GM23338 (cell line): ENCODE measurements around the gene UCN2. TPM values are rescaled to one million over a fixed set of nuclear protein-coding genes. Genes with fewer than 3 reads are reported as not detected.

Experiments
- ATAC-seq: fragments of 200-7000 bp; cut with Tn5 transposase; 3 replicates; pipeline ENCODE4 v1.9.1; 2020
- DNase-seq: peaks from one replicate; pipeline ENCODE4 v3.0.0-alpha.2; 2015; ENCODE audit warnings: low spot score
- H2AFZ ChIP-seq: fragments of 200-600 bp; sonication (generic); 2 replicates; pipeline ENCODE4 v1.8.0; 2016; ENCODE audit warnings: antibody characterized with exemption, mild to moderate bottlenecking, moderate library complexity
- H3F3A ChIP-seq: fragments of 200-600 bp; sonication (generic); replicated peaks from 2 replicates; pipeline ENCODE4 v1.8.0; 2017; ENCODE audit warnings: antibody characterized with exemption, mixed run types, low read depth
- H3K27ac ChIP-seq: fragments of 200-600 bp; sonication (generic); 2 replicates; pipeline ENCODE4 v1.6.1; 2016; ENCODE audit warnings: low read depth
- H3K27me3 ChIP-seq: fragments of 200-600 bp; sonication (generic); 2 replicates; pipeline ENCODE4 v1.8.0; 2016; ENCODE audit warnings: mild to moderate bottlenecking, mixed run types, moderate library complexity; ENCODE audit not compliant: insufficient read depth
- H3K36me3 ChIP-seq: fragments of 200-600 bp; sonication (generic); 2 replicates; pipeline ENCODE4 v1.8.0; 2016; ENCODE audit warnings: mild to moderate bottlenecking; ENCODE audit not compliant: insufficient read depth
- H3K4me1 ChIP-seq: fragments of 200-600 bp; sonication (generic); 2 replicates; pipeline ENCODE4 v1.8.0; 2016; ENCODE audit warnings: mild to moderate bottlenecking, moderate library complexity; ENCODE audit not compliant: insufficient read depth
- H3K4me2 ChIP-seq: fragments of 200-600 bp; sonication (generic); 2 replicates; pipeline ENCODE4 v1.7.1; 2017; ENCODE audit warnings: mixed run types
- H3K4me3 ChIP-seq: fragments of 200-600 bp; sonication (generic); 2 replicates; pipeline ENCODE4 v1.6.1; 2016; ENCODE audit warnings: mixed run types
- H3K79me2 ChIP-seq: fragments of 200-600 bp; sonication (generic); replicated peaks from 2 replicates; pipeline ENCODE4 v1.8.0; 2017; ENCODE audit warnings: mild to moderate bottlenecking; ENCODE audit not compliant: insufficient read depth
- H3K9me2 ChIP-seq: fragments of 200-600 bp; sonication (generic); 2 replicates; pipeline ENCODE4 v1.8.0; 2017; ENCODE audit not compliant: insufficient read depth
- H4K20me1 ChIP-seq: fragments of 200-600 bp; sonication (generic); replicated peaks from 2 replicates; pipeline ENCODE4 v1.8.0; 2017; ENCODE audit warnings: mild to moderate bottlenecking; ENCODE audit not compliant: insufficient read depth
- H3K27ac Mint-ChIP-seq: 2 replicates; pipeline ENCODE4 v1.8.0; 2020; ENCODE audit warnings: inconsistent platforms, mild to moderate bottlenecking, moderate library complexity, mixed read lengths
- H3K27me3 Mint-ChIP-seq: 3 replicates; pipeline ENCODE4 v1.8.0; 2022; ENCODE audit warnings: low read depth, mild to moderate bottlenecking, moderate library complexity, mixed read lengths, inconsistent platforms; ENCODE audit not compliant: insufficient read depth, poor library complexity
- H3K36me3 Mint-ChIP-seq: 3 replicates; pipeline ENCODE4 v1.8.0; 2021; ENCODE audit warnings: low read depth, mild to moderate bottlenecking, inconsistent platforms, moderate library complexity, mixed read lengths
- H3K4me1 Mint-ChIP-seq: 3 replicates; pipeline ENCODE4 v1.8.0; 2020; ENCODE audit warnings: mild to moderate bottlenecking, inconsistent platforms, mixed read lengths
- H3K4me3 Mint-ChIP-seq: 3 replicates; pipeline ENCODE4 v1.8.0; 2021; ENCODE audit warnings: moderate library complexity, mild to moderate bottlenecking, inconsistent platforms, mixed read lengths
- H3K9me3 Mint-ChIP-seq: 3 replicates; pipeline ENCODE4 v1.8.0; 2020; ENCODE audit warnings: moderate library complexity, mild to moderate bottlenecking, inconsistent platforms, mixed read lengths
- CREB1 ChIP-seq: fragments of 250-450 bp; sonication (Bioruptor Pico); IDR thresholded peaks from 2 replicates; pipeline ENCODE4 v1.5.0; 2020; ENCODE audit warnings: low read depth, mild to moderate bottlenecking, moderate library complexity
- CTCF ChIP-seq, 2 experiments: fragments of 200-600 bp in 1 of 2; sonication (generic) in 1 of 2; conservative IDR thresholded peaks; 2 replicates each; pipeline versions ENCODE4 v1.5.1 to v1.6.1; 2016 to 2017; ENCODE audit warnings: antibody characterized with exemption in 2 of 2, low read depth in 2 of 2, mild to moderate bottlenecking in 2 of 2, moderate library complexity in 1 of 2
- ETS1 ChIP-seq: IDR thresholded peaks from 2 replicates; pipeline ENCODE4 v1.6.1; 2016; ENCODE audit warnings: antibody characterized with exemption
- EZH2 ChIP-seq: fragments of 200-600 bp; sonication (generic); IDR thresholded peaks from one replicate; pipeline ENCODE4 v1.8.0; 2017; ENCODE audit warnings: antibody characterized with exemption, mild to moderate bottlenecking, low read depth; ENCODE audit not compliant: unreplicated experiment
- EZH2phosphoT487 ChIP-seq: fragments of 200-600 bp; sonication (generic); IDR thresholded peaks from one replicate; pipeline ENCODE4 v1.8.1; 2018; ENCODE audit warnings: antibody characterized with exemption; ENCODE audit not compliant: unreplicated experiment
- JUNB ChIP-seq: IDR thresholded peaks from one replicate; pipeline ENCODE4 v1.6.1; 2016; ENCODE audit warnings: antibody characterized with exemption; ENCODE audit not compliant: unreplicated experiment
- NANOG ChIP-seq: IDR thresholded peaks from 2 replicates; pipeline ENCODE4 v1.6.1; 2016; ENCODE audit warnings: antibody characterized with exemption, borderline replicate concordance
- POLR2AphosphoS5 ChIP-seq: IDR thresholded peaks from 2 replicates; pipeline ENCODE4 v1.6.1; 2016; ENCODE audit warnings: antibody characterized with exemption, low read depth
- REST ChIP-seq: IDR thresholded peaks from one replicate; pipeline ENCODE4 v1.6.1; 2018; ENCODE audit warnings: antibody characterized with exemption; ENCODE audit not compliant: unreplicated experiment
- STAT1 ChIP-seq: IDR thresholded peaks from one replicate; pipeline ENCODE4 v1.6.1; 2016; ENCODE audit warnings: antibody characterized with exemption; ENCODE audit not compliant: unreplicated experiment
- ZNF114 ChIP-seq: fragments of 250-450 bp; sonication (Bioruptor Pico); IDR thresholded peaks from 2 replicates; pipeline ENCODE4 v1.5.0; 2020; ENCODE audit warnings: mild to moderate bottlenecking, moderate library complexity
- ZNF331 ChIP-seq: fragments of 250-450 bp; sonication (Bioruptor Pico); IDR thresholded peaks from 2 replicates; pipeline ENCODE4 v1.5.0; 2020; ENCODE audit warnings: low read depth, mild to moderate bottlenecking, moderate library complexity
- ZNF462 ChIP-seq: fragments of 250-450 bp; sonication (Bioruptor Pico); IDR thresholded peaks from 2 replicates; pipeline ENCODE4 v1.5.0; 2020; ENCODE audit warnings: mild to moderate bottlenecking, moderate library complexity
- long read RNA-seq: library from polyadenylated mRNA; unstranded; transcript quantifications from one replicate; pipeline ENCODE4 v2.0.0, GENCODE V29; 2020; ENCODE audit not compliant: unreplicated experiment
- polyA plus RNA-seq: library from polyadenylated mRNA; unstranded; fragments of >200 nt; fragmentation: Nextera tagmentation; extraction: Ambion mirVana; gene quantifications from 2 replicates; pipeline ENCODE4 v1.2.1, GENCODE V29; 2016
- total RNA-seq: library from RNA; depleted of rRNA; stranded (reverse); fragments of >200 nt; shearing (Covaris generic); gene quantifications from 2 replicates; pipeline ENCODE4 v1.2.3, GENCODE V29; 2014; rRNA removed

The UCN2 gene
- total RNA-seq, result 0.12 and 0.17 TPM in 2 replicates
- not detected in 2 replicates for polyA plus RNA-seq
- long read RNA-seq, result 0 reads

- Mint-ChIP-seq H3K27me3 (peaks cover 16% of the 10 kb centered on the region), H3K4me3 (no peak within 1 kb of the TSS), H3K4me1 (peaks cover 36% of the 10 kb centered on the region), H3K27ac (peak within 1 kb of the TSS; percentile 31; the same call in 1 of the 2 replicates), H3K36me3 (no peaks in the 10 kb centered on the region; the same call in 2 of the 3 replicates), H3K9me3 (no peaks in the 10 kb centered on the region; the same call in 1 of the 3 replicates)
- Histone ChIP-seq H3K9me2 (no peaks in the 10 kb centered on the region), H2AFZ (no peak within 1 kb of the TSS), H4K20me1 (no peaks in the 10 kb centered on the region), H3K4me3 (no peak within 1 kb of the TSS), H3K36me3 (no peaks in the 10 kb centered on the region), H3K4me2 (no peak within 1 kb of the TSS), H3K27me3 (no peaks in the 10 kb centered on the region), H3K4me1 (peaks cover 19% of the 10 kb centered on the region; the same call in 1 of the 2 replicates), H3K27ac (no peak within 1 kb of the TSS), H3K79me2 (no peaks in the 10 kb centered on the region), H3F3A (0 out of 2 replicates have a peak, but pooled peaks cover 3% of the 10 kb centered on the region)
- TF ChIP-seq POLR2AphosphoS5 (no peak), STAT1 (no peak), ZNF331 (no peak), ZNF462 (CRISPR knock-in tag) (no peak), CTCF (conservative IDR thresholded peaks at IDR 0.05; ENCODE audit: low read depth in 2 of 2) (no peak), CREB1 (CRISPR knock-in tag) (no peak), ZNF114 (CRISPR knock-in tag) (no peak), EZH2phosphoT487 (no peak), NANOG (no peak), JUNB (no peak), EZH2 (no peak), ETS1 (no peak), REST (no peak)
- DNase-seq (no peak), ATAC-seq (no peak; the same call in 2 of the 3 replicates)
Observed at GRCh38 chr3:48563382-48563918, at the start of gene UCN2. Gene UCN2 (minus strand): TSS chr3:48563781. CDS start chr3:48563124, 657 bp downstream.
